HepG2 (cell line): ENCODE data around the gene SF3A2.

Experiments used
- CEBPB ChIP-seq: IDR thresholded peaks from 2 replicates; pipeline ENCODE4 v1.6.1; 2011; ENCODE audit warnings: low read depth, low read length, improper control_type of control experiment, borderline replicate concordance
- CTCF ChIP-seq: sonication (generic); formaldehyde crosslinking; IDR thresholded peaks from 2 replicates; pipeline ENCODE4 v1.5.0; 2020; ENCODE audit warnings: mild to moderate bottlenecking, missing genetic modification reagents, moderate library complexity
- EZH2 ChIP-seq: conservative IDR thresholded peaks from 2 replicates; pipeline ENCODE4 v1.6.1; 2012; ENCODE audit warnings: mild to moderate bottlenecking, low read depth, low read length, moderate library complexity
- MTA3 ChIP-seq: sonication (generic); formaldehyde crosslinking; IDR thresholded peaks from 2 replicates; pipeline ENCODE4 v1.4.0; 2020; ENCODE audit warnings: missing genetic modification reagents
- POLR2AphosphoS5 ChIP-seq: IDR thresholded peaks from 2 replicates; pipeline ENCODE4 v1.6.1; 2012; ENCODE audit warnings: low read depth, low read length
- ZBTB44 ChIP-seq: sonication (generic); formaldehyde crosslinking; IDR thresholded peaks from 2 replicates; pipeline ENCODE4 v1.4.0; 2020; ENCODE audit warnings: missing genetic modification reagents
- ZNF383 ChIP-seq: sonication (generic); formaldehyde crosslinking; IDR thresholded peaks from 2 replicates; pipeline ENCODE4 v1.4.0; 2020; ENCODE audit warnings: missing genetic modification reagents, mild to moderate bottlenecking, borderline replicate concordance

GRCh38 chr19:2252055-2252796 is 15.6 kb downstream of the SF3A2 start:
- TF ChIP-seq CTCF (CRISPR knock-in tag) (no peak), EZH2 (no peak), POLR2AphosphoS5 (no peak), CEBPB (no peak), MTA3 (no peak), ZNF383 (CRISPR knock-in tag) (no peak), ZBTB44 (CRISPR knock-in tag) (no peak)
